Measurements from ENCODE around the gene PRDM16.

Gene PRDM16

GRCh38 chr1:3055051-3055450 is 14.0 kb upstream of the PRDM16 start:
- DNase-seq = no peak

- DNase-seq = no peak
Measured at GRCh38 chr1:3056641-3057040, 12.4 kb upstream of the PRDM16 start.

DNA sequence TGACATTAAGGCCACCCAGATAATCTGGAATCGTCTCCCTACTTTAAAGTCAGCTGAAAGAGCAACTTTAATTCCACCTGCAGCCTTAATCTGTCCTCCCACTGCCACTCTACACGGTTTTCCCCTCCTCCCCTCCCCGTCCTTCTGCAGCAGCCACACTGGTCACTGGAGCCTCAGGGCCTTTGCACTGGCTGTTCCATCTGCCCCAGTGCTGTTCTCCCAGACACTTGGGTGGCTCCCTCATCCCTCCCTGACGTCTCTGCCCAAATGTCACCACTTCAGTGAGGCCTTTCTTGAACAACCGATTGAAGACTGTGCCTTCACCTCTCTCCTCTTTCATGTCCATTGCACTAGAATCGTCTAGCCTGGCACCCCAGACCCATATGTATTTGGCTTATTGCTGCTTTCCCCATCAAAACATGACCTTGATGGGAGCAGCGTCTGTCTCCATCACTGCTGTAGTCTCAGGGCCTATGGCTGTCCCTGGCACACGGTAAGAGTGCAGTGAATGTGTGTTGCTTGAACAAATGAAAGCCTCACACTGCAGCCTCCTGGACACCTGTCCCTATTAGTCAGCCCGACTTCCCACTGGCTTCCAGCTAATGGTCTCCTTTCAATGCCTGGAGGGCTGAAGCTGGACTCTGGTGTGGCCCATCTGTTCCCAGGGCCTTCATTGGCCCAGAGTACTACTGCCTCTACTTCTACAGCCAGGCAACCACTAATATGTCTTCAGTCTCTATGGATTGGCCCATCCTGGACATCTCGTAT is 10.6 kb upstream of the PRDM16 start:
- no peak for DNase-seq

DNA sequence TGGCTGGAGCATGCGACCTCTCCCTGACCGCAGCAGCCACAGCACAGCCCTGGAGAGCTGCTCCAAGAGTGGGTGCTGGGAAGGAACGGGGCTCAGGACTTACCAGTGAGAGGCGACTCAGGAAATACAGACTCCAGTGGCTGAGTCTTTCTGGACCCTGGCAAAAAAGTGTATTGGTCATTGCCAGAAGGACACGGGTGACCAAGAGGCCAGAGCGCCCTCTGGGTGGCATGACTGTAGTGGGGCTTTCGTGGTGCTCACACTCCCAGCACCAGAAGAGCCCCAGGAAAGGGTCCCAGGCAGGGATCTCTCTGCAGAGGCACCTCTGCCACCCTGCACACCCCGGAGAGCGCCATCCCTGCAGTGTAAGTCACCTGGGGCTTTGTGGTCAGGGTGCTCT is 8.9 kb upstream of the PRDM16 start:
- no peak for DNase-seq

- no peak for DNase-seq
Measured at GRCh38 chr1:3060601-3061551, 8.1 kb upstream of the PRDM16 start.

DNA sequence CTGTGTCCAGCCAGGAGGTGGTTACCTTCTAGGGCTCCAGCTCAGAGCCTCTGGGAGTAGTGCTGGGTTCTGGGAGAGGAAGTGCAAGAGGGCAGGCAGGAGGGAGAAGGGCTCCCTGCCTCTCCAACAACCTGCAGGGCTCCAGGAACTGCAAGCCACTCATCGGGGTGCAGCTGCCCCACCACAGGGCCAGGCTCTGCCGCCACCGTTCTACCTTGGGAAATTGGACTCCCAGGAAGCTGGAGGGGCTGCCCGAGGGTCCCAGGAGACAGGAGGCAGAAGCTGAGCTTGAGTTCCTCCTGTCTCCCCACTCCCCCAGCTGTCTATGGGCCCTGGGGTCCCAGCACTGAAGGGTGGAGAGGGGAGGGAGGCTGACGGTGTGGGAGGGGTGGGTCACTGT is 7.4 kb upstream of the PRDM16 start:
- no peak for DNase-seq

DNA sequence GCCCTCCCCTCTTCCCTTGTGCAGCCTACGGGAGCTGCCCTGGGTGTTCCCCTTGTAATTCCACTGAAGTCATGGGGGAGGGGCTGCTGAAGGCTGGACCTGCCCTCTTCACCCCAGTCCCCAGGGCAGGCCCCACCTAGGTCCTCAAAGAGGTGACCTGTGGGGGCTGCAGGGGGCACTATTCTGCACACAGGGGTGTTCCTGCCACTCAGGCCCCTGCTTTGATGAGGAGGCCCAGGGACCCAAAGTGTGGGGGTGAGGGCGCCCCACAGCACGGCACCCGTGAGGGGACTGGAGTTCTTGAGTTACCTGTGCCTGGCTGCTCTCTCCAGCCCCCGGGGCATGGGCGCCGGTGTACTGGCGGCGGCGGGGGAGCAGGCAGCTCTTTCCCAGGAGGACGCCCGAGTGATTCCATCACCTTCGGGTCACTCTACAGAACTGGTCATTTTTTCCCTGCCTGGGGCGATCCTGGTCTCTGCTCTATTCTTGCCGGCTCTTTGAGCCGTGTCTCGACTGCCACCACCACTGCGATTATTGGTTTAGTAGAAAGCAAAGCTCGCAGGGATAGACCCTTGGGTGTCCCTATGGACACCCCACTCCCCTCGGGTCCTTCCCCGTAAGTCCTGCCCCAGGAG is 6.9 kb upstream of the PRDM16 start:
- DNase-seq = no peak

DNA sequence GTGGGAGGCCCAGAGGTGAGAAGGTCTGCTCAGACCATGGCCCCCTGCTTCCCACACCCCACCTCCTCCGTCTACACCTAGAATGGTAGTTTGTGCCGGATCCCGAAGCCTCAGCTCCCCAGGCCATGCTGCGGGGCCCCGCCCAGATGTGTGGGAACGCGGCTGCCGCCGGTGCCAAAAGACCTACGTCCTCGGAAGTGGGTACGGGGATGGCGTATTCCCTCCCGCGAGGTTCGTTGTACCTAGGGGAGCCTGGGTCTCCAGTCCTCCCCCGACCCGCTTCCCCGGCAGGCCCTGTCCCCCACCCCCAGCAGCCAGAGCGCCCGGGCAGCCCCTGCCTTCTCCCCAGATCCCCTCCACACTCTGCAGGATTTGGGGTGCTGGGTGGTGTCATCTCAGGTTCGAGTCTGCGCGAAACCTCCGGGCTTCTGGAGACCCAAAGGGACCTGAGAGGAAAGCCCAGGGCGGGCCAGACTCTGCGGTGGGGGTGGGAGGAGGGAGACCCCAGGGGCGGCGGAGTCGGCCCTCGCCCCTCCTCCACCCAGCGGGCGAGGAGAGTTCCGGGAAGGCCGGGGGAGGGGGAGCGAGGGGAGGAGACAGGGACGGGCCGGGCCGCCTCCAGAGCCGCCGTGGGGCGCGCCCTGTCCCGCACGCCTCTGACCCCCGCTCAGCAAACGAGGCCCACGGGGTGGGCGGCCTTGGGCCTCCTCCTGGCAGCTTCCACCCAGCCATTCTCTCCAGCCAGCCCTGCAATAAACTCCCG is 6.2 kb upstream of the PRDM16 start:
- no peak for DNase-seq

DNA sequence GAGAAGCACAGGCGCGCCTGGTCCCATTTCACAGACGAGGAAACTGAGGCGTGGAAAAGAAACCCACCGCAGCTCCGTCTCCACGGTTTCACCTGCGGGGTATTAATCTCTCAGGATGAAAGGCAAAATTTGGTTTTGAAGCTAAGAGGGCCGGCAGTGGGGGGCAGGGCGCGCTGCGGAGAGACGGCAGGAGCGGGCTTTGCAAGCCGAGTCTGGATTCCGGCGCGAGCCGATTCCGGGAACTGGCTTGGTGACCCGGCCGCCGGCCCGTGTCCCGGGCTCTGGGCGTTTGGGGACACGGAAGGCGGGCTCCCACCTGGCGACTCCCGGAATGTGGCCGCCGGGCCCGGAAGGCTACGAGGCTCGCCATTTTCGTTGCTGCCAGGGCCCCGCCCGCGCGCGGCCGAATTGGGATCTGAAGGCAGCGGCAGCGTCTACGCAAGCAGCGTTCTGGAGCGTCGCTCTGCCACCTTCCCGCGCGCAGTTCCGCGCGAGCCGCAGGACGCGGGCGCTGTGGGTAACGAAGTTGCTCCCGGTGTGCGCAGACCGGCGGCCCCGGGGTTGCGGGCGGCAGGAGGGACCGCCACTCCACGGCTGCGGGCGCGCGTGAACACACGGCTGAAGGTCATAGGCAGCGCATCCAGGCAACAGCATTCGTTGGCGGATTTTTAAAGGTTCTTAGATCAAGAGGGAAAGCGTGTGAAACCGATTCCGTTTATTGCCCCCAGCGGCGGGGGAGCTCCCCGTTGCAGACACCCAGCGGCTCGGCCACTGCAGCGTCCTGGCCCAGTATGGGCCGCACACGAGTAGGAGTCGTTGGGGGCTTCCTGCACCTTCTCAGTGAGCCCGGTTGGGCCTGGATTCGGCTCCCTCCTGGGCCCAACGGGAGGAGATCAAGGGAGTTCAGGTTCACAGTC is 5.4 kb upstream of the PRDM16 start:
- no peak for DNase-seq

- no peak for DNase-seq
Measured at GRCh38 chr1:3064296-3064850, 4.6 kb upstream of the PRDM16 start.

DNA sequence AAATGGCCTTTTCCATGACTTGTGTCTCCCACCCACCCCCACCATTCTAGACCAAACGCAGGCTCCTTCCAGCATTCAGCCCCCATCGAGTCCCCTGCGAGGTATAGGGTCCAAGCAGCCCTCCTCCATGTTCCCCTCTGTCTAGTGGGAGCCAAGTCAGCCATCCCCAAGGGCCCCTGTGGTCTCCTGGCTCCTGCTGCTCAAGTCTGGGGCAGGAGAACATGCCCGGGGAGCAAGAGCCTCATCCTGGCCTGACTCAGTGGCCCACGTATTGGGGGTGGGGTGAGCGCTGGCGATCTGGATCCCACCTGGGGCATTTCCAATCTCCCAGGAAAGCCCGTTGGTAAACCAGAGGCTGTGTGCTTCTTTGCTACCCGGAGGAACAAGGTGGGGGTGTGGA is 4.1 kb upstream of the PRDM16 start:
- DNase-seq = no peak

DNA sequence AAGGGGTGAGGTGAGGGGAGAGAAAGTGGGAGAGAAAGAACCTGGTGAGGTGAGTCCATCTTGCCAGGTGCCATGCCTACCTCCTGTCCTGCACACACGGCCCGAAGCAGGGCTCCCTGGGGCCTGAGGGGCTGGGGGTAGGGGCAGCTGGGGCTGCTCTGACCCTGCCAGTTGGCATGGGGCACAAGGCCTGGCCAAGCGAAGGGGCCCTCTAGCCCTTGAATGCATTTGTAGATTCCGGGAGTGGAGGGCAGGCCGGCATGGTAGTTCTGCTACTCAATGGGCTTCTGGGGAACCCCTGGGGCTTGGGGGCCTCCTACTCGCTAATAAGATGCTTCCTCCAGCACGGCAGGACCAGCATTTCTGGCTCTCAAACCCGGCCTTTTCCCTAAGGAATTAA is 3.6 kb upstream of the PRDM16 start:
- DNase-seq = no peak

- no peak for DNase-seq
Measured at GRCh38 chr1:3065797-3066196, 3.2 kb upstream of the PRDM16 start.

GRCh38 chr1:3066250-3066711 is 2.7 kb upstream of the PRDM16 start:
- no peak for DNase-seq

GRCh38 chr1:3066826-3067225 is 2.2 kb upstream of the PRDM16 start:
- no peak for DNase-seq

GRCh38 chr1:3067301-3067670 is 1.7 kb upstream of the PRDM16 start:
- DNase-seq = no peak

DNA sequence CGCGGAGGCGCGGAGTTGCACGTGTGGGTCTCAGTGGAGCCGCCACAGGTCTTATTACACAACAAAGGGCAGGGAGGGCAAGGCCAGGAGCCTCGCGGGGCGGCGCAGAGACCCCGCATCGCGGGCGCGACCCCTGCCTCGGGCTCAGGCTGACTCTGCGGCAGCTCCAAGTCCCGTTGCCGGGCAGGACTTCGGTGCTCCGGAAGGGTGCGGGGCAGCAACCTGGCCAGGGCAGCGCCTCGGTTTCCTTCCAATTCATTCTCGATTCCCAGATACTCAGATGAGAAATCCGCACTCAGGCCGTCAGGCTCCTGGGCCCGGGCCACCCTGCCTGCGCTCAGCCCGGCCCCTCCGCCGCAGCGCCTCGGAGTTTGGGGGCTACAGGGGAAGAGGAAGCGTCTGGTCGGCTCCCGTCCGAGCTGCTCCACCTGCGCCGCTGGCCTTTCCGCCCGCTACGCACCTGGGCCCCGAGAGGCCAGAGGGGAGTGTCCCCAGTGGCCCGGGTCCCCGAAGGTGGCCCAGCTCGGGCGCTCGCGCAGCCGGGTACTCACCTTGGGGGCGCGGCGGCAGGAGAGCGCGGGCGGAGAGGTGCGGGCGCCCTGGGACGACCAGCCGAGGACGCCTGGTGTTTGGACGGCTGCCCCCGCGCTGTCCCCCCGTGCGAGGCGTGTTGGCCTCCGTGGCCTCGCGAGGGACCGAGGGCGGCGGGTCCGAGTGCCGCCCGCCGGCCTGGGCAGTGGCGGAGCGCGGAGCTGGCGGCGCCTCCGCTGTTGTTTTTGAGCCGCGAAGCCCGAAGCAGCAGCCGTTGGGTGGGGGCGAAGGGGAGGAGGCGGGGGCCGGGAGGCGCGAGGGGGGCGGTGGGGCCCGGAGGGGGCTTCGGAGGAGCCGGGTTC is 1.1 kb upstream of the PRDM16 start:
- DNase-seq = no peak

- no peak for DNase-seq
Measured at GRCh38 chr1:3069491-3070308, 697 bp downstream of the PRDM16 start.

GRCh38 chr1:3070309-3070643 is 1.3 kb downstream of the PRDM16 start:
- DNase-seq = no peak

All from CD4-positive, alpha-beta T cell treated with Interleukin-6 for 4 hours (primary cell).